Measurements from ENCODE around the gene ITGB4. TPM values are rescaled to one million over a fixed set of nuclear protein-coding genes. Genes with fewer than 3 reads are reported as not detected.
A peak's percentile ranks its signal among the peaks of the same experiment; 100 is the strongest.

Gene ITGB4
- total and polyA plus RNA-seq, 2 of the 13 experiments (the other 11 are each of a cell fraction or from before 2014, with no cell fraction given) = 6.9 to 14.5 TPM

GRCh38 chr17:75754378-75755204 is 33.3 kb downstream of the ITGB4 start (continued):
- TF ChIP-seq PPARG (CRISPR knock-in tag; conservative IDR thresholded peaks at IDR 0.05) = no peak
- peak; percentile 35; the same call in 1 of the 2 replicates for TF ChIP-seq FOSL2 (CRISPR knock-in tag; IDR thresholded peaks at IDR 0.05)
- TF ChIP-seq ZNF547 (CRISPR knock-in tag; IDR thresholded peaks at IDR 0.05) = 0 out of 2 replicates have a peak, but pooled peaks have one; percentile 23
- peak; percentile 78 for TF ChIP-seq JUND (CRISPR knock-in tag; IDR thresholded peaks at IDR 0.05)
- TF ChIP-seq HMGXB4 (CRISPR knock-in tag; IDR thresholded peaks at IDR 0.05; ENCODE audit: borderline replicate concordance in 1 of 2, low read depth in 1 of 2) = peak; percentile 41 to 86; a peak in 3 of 4 replicates
- no peak for TF ChIP-seq ZNF414 (CRISPR knock-in tag; IDR thresholded peaks at IDR 0.05)
- TF ChIP-seq NFAT5 (CRISPR knock-in tag; IDR thresholded peaks at IDR 0.05) = peak; percentile 75; the same call in 1 of the 2 replicates
- no peak for TF ChIP-seq NFYB (CRISPR knock-in tag; IDR thresholded peaks at IDR 0.05)
- TF ChIP-seq GMEB2 (CRISPR knock-in tag; IDR thresholded peaks at IDR 0.05; ENCODE audit: low read depth) = no peak
- TF ChIP-seq AFF4 (CRISPR knock-in tag; IDR thresholded peaks at IDR 0.05) = 0 out of 2 replicates have a peak, but pooled peaks have one; percentile 25
- TF ChIP-seq ZFAT (CRISPR knock-in tag; conservative IDR thresholded peaks at IDR 0.05) = no peak
- no peak; the same call in 1 of the 2 replicates for TF ChIP-seq ZNF329 (CRISPR knock-in tag; IDR thresholded peaks at IDR 0.05; ENCODE audit: low read depth)
- TF ChIP-seq RARG (CRISPR knock-in tag; IDR thresholded peaks at IDR 0.05; ENCODE audit: low read depth) = no peak
- no peak; the same call in none of the 2 replicates for TF ChIP-seq CBX5 (CRISPR knock-in tag; IDR thresholded peaks at IDR 0.05; ENCODE audit: borderline replicate concordance)
